T-cell (primary cell): ENCODE data around the gene SP100. TPM values are rescaled to one million over a fixed set of nuclear protein-coding genes. Genes with fewer than 3 reads are reported as not detected.
A peak's percentile ranks its signal among the peaks of the same experiment; 100 is the strongest.

Experiments used
- ATAC-seq, 4 experiments: fragments of 200-7000 bp in 3 of 4; fragments of 150-1000 bp in 1 of 4; cut with Tn5 transposase; replicated peaks in 1 of 4; 1 replicate in 3 of 4; 2 replicates in 1 of 4; pipeline ENCODE4 v1.10.0; 2021; ENCODE audit warnings: moderate library complexity in 3 of 4, mild to moderate bottlenecking in 2 of 4, moderate number of reproducible peaks in 1 of 4
- CTCF ChIA-PET, 2 donors: fragments of 300-600 bp; sonication (Branson Sonifier 250); formaldehyde crosslinking; loops; one replicate each; lab custom pipeline; 2022; ENCODE audit warnings: antibody characterized with exemption in 2 of 2; lab: Charles Lee
- POLR2A ChIA-PET, 2 donors: fragments of 300-600 bp; sonication (Branson Sonifier 250); formaldehyde crosslinking; loops; one replicate each; lab custom pipeline; 2022; ENCODE audit warnings: antibody characterized with exemption in 2 of 2; lab: Charles Lee
- DNase-seq, 35 experiments: peaks; one replicate each; pipeline versions ENCODE4 v3.0.0 to v3.0.0-alpha.2; 2013 to 2023
- H3K27ac ChIP-seq: one replicate; pipeline ENCODE4 v1.5.1; 2013; ENCODE audit warnings: low read length
- H3K27me3 ChIP-seq, 2 experiments: replicated peaks in 1 of 2; 1 replicate in 1 of 2; 2 replicates in 1 of 2; pipeline versions ENCODE4 v1.6.1 to v1.7.0; 2013; ENCODE audit warnings: low read length in 1 of 2, mixed read lengths in 1 of 2; ENCODE audit not compliant: control insufficient read depth in 2 of 2, insufficient read depth in 2 of 2; ENCODE audit errors: extremely low read depth in 1 of 2
- H3K36me3 ChIP-seq, 2 donors: 1 replicate in 1 of 2; 2 replicates in 1 of 2; pipeline versions ENCODE4 v1.6.1 to v1.7.0; 2013; ENCODE audit warnings: low read length in 1 of 2; ENCODE audit not compliant: control insufficient read depth in 2 of 2, insufficient read depth in 1 of 2; ENCODE audit errors: extremely low read depth in 1 of 2
- H3K4me1 ChIP-seq, 2 experiments: 1 replicate in 1 of 2; 2 replicates in 1 of 2; pipeline versions ENCODE4 v1.6.1 to v1.7.0; 2013; ENCODE audit warnings: low read length in 2 of 2, mixed read lengths in 1 of 2; ENCODE audit not compliant: insufficient read depth in 2 of 2, control insufficient read depth in 1 of 2; ENCODE audit errors: extremely low read depth in 1 of 2
- H3K4me3 ChIP-seq, 2 donors: 1 replicate in 1 of 2; 2 replicates in 1 of 2; pipeline versions ENCODE4 v1.5.1 to v1.7.0; 2013; ENCODE audit warnings: mild to moderate bottlenecking in 2 of 2, low read length in 1 of 2, moderate library complexity in 1 of 2; ENCODE audit not compliant: control insufficient read depth in 1 of 2; ENCODE audit errors: extremely low read depth in 1 of 2
- H3K9me3 ChIP-seq: 2 replicates; pipeline ENCODE4 v1.7.0; 2013
- H3K27ac Mint-ChIP-seq, 2 donors: one replicate each; pipeline ENCODE4 v1.8.0; 2020 to 2021; ENCODE audit warnings: mild to moderate bottlenecking in 2 of 2, mixed read lengths in 2 of 2
- H3K27me3 Mint-ChIP-seq, 2 donors: one replicate each; pipeline ENCODE4 v1.8.0; 2021 to 2022; ENCODE audit warnings: mixed read lengths in 2 of 2
- H3K36me3 Mint-ChIP-seq: one replicate; pipeline ENCODE4 v1.8.0; 2021; ENCODE audit warnings: mixed read lengths
- H3K4me1 Mint-ChIP-seq, 3 donors: one replicate each; pipeline ENCODE4 v1.8.0; 2020 to 2022; ENCODE audit warnings: mixed read lengths in 3 of 3, mild to moderate bottlenecking in 1 of 3
- H3K4me3 Mint-ChIP-seq, 3 donors: one replicate each; pipeline ENCODE4 v1.8.0; 2020 to 2022; ENCODE audit warnings: mild to moderate bottlenecking in 3 of 3, mixed read lengths in 3 of 3, moderate library complexity in 3 of 3
- H3K9me3 Mint-ChIP-seq, 3 donors: one replicate each; pipeline ENCODE4 v1.8.0; 2020 to 2022; ENCODE audit warnings: mixed read lengths in 3 of 3
- WGBS: methylation state at CpG from one replicate; pipeline ENCODE4 v1.1.5; 2013; ENCODE audit warnings: missing lambda C conversion rate; ENCODE audit not compliant: insufficient coverage; 5-methylcytosine and 5-hydroxymethylcytosine counted together
- total RNA-seq, 35 experiments: library from RNA in 6 of 35; stranded (reverse) in 6 of 35; fragments of 120-200 nt in 1 of 35; gene quantifications; one replicate each; pipeline versions ENCODE4 v1.2.1 to v1.2.4 and lab custom pipeline; 2013 to 2026

Gene SP100
- total RNA-seq, 5 donors from 2014 or later (not counting 1 experiment from before 2014, with no cell fraction given): 188 to 271 (median 217) TPM

- Histone ChIP-seq H3K4me3 (no peak overlapping the region), H3K4me1 (no peaks in the 10 kb centered on the region), H3K27me3 (no peaks in the 10 kb centered on the region), H3K27ac (no peak overlapping the region), H3K9me3 (no peaks in the 10 kb centered on the region), H3K36me3 (peaks cover 4 to 39% of the 10 kb centered on the region in 2 donors)
- ATAC-seq: no peak
- POLR2A ChIA-PET: no interaction called here
- Mint-ChIP-seq H3K27ac (peak overlapping the region in 1 of 2 donors; percentile 58), H3K4me1 (peaks cover 0 to 9% (median 8%) of the 10 kb centered on the region in 3 donors), H3K4me3 (no peak overlapping the region), H3K9me3 (peaks cover 14 to 23% (median 18%) of the 10 kb centered on the region in 3 donors), H3K27me3 (no peaks in the 10 kb centered on the region), H3K36me3 (peaks cover 76% of the 10 kb centered on the region)
- CTCF ChIA-PET: no interaction called here
- 69% methylated on average over 2 of the region's 3 CpGs for WGBS
- no peak for DNase-seq
These were observed 126.0 kb downstream of the SP100 start for GRCh38 chr2:230541934-230542380.

DNA sequence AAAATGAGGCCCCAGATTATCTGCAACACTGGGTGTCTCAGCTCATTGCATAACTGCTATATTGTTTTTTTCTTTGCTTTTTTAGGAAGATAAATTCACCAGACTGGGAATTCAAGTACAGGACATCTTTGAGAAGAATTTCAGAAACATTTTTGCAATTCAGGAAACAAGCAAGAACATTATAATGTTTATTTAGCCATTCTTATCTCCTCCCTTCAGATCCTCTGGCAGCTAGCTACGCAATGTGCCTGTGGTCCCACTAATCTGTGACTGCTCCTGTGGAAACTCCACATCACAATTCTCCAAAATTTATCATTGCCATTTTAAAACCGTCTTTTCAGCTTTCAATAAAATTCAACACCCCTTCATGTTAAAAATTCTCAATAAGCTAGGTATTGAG lies 126.8 kb downstream of the SP100 start:
- CTCF ChIA-PET: no interaction called here
- DNase-seq: no peak
- Mint-ChIP-seq H3K36me3 (peaks cover 68% of the 10 kb centered on the region), H3K4me1 (peaks cover 0 to 4% (median 1%) of the 10 kb centered on the region in 3 donors), H3K9me3 (peaks cover 14 to 23% (median 18%) of the 10 kb centered on the region in 3 donors), H3K27ac (peak overlapping the region in 1 of 2 donors; percentile 15), H3K4me3 (no peak overlapping the region), H3K27me3 (no peaks in the 10 kb centered on the region)
- Histone ChIP-seq H3K4me1 (no peaks in the 10 kb centered on the region), H3K4me3 (no peak overlapping the region), H3K9me3 (no peaks in the 10 kb centered on the region), H3K27me3 (no peaks in the 10 kb centered on the region), H3K27ac (no peak overlapping the region), H3K36me3 (peaks cover 4 to 39% of the 10 kb centered on the region in 2 donors)
- POLR2A ChIA-PET: no interaction called here
- WGBS: 100% methylated on average over 1 of the region's 2 CpGs
- no peak for ATAC-seq

DNA sequence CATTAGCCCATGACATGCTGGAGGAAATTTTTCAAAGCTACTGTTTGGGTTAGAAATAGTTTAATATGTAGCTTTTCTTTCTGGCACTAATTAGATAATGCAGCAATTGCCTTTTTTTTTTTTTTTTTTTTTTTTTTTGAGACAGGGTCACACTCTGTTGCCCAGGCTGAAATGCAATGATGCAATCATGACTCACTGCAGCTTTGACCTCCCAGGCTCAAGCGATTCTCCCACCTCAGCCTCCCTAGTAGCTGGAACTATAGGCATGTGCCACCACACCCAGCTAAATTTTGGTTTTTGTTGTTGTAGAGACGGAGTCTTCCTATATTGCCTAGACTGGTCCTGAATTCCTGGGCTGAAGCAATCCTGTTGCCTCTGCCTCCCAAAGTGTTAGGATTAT lies 136.2 kb downstream of the SP100 start:
- peaks cover 0 to 3% of the 10 kb centered on the region in 2 experiments for H3K4me1 ChIP-seq
- DNase-seq (no peak), ATAC-seq (no peak)
- H3K4me3 ChIP-seq: no peak overlapping the region
- H3K9me3 ChIP-seq: no peaks in the 10 kb centered on the region
- H3K36me3 Mint-ChIP-seq: peaks cover 6% of the 10 kb centered on the region
- no peak overlapping the region for H3K4me3 Mint-ChIP-seq
- H3K9me3 Mint-ChIP-seq: peaks cover 0 to 8% (median 3%) of the 10 kb centered on the region in 3 donors
- ChIA-PET CTCF (no interaction called here), POLR2A (interaction anchor here (0.6 to 0.8 kb wide), 4 partner anchors 91 to 624 kb away, joined by 4 to 5 read pairs (median 4); no protein-coding TSS in a partner anchor)
- H3K27me3 ChIP-seq: no peaks in the 10 kb centered on the region
- WGBS: 100% methylated on average over 1 of the region's 2 CpGs
- no peak overlapping the region for H3K27ac Mint-ChIP-seq
- no peak overlapping the region for H3K27ac ChIP-seq
- peaks cover 10 to 13% (median 11%) of the 10 kb centered on the region in 3 donors for H3K4me1 Mint-ChIP-seq
- no peaks in the 10 kb centered on the region for H3K36me3 ChIP-seq
- no peaks in the 10 kb centered on the region for H3K27me3 Mint-ChIP-seq

DNA sequence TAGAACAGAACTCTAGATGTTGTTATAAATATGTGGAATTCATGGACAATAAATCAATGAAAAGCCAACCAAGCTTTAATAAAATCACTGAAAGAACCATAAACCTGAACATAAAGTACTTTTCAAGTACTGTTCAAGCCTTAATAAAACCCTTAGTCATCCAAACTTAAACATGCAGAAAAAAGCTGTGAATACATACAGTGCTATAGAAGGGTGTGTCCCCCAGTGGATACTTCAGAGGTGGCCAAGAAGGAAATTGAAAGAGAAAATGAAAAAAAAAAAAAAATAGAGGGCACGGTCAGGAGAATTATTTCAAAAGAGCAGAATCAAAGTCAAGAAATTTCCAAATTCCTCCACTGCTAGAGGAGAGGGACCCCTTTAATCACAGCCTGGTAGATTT lies 141.1 kb downstream of the SP100 start:
- Mint-ChIP-seq H3K4me3 (no peak overlapping the region), H3K9me3 (peaks cover 0 to 15% (median 7%) of the 10 kb centered on the region in 3 donors), H3K36me3 (peaks cover 3% of the 10 kb centered on the region), H3K27ac (no peak overlapping the region), H3K4me1 (peaks cover 10 to 13% (median 11%) of the 10 kb centered on the region in 3 donors), H3K27me3 (no peaks in the 10 kb centered on the region)
- Histone ChIP-seq H3K4me3 (no peak overlapping the region), H3K9me3 (no peaks in the 10 kb centered on the region), H3K27me3 (no peaks in the 10 kb centered on the region), H3K27ac (no peak overlapping the region), H3K36me3 (no peaks in the 10 kb centered on the region), H3K4me1 (peaks cover 0 to 3% of the 10 kb centered on the region in 2 experiments)
- ATAC-seq: no peak
- no peak for DNase-seq
- POLR2A ChIA-PET: no interaction called here
- CTCF ChIA-PET: no interaction called here
- WGBS: no CpG with 5 or more reads among the region's 1 CpG

GRCh38 chr2:230564805-230565779 lies 149.1 kb downstream of the SP100 start:
- Histone ChIP-seq H3K27ac (no peak overlapping the region), H3K4me3 (no peak overlapping the region), H3K36me3 (no peaks in the 10 kb centered on the region), H3K9me3 (no peaks in the 10 kb centered on the region), H3K4me1 (no peaks in the 10 kb centered on the region), H3K27me3 (no peaks in the 10 kb centered on the region)
- ChIA-PET POLR2A (no interaction called here), CTCF (interaction anchor here in 1 of 2 donors (0.5 to 0.7 kb wide), 2 partner anchors 9 to 521 kb away, joined by 3 to 5 read pairs; no protein-coding TSS in a partner anchor)
- 85% methylated on average over 6 of the region's 11 CpGs for WGBS
- Mint-ChIP-seq H3K9me3 (peaks cover 0 to 4% (median under 1%) of the 10 kb centered on the region in 3 donors), H3K27me3 (no peaks in the 10 kb centered on the region), H3K4me3 (no peak overlapping the region), H3K4me1 (peaks cover 0 to 18% (median 13%) of the 10 kb centered on the region in 3 donors), H3K27ac (peak overlapping the region; percentile 4 to 40), H3K36me3 (no peaks in the 10 kb centered on the region)
- DNase-seq: peak in 1 of 35 experiments; percentile 9
- ATAC-seq: no peak

DNA sequence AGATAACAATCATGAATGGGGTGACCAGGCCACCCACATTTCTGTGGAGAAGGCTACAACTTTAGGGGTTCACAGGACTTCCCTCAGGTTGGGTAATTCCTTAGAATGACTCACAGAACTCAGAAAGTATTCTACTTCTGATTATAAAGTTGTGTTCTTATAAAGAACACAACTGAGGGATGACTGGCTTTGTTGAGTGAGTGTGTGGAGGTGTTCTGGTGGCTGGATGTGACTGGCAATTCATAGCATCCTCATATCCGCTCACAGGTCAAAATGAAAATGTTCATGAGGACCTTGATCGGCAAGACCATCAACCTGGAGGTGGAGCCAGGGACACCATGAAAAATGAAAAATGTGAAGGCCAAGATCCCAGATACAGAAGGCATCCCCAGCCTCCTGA lies 153.3 kb downstream of the SP100 start:
- WGBS: 40% methylated on average over 1 of the region's 2 CpGs
- Mint-ChIP-seq H3K27me3 (no peaks in the 10 kb centered on the region), H3K36me3 (peaks cover 12% of the 10 kb centered on the region), H3K9me3 (peaks cover 11 to 30% (median 16%) of the 10 kb centered on the region in 3 donors), H3K4me1 (peaks cover 0 to 16% (median 13%) of the 10 kb centered on the region in 3 donors), H3K4me3 (no peak overlapping the region), H3K27ac (no peak overlapping the region)
- POLR2A ChIA-PET: interaction anchor here (0.6 kb wide), 2 partner anchors 32 to 90 kb away, joined by 6 to 10 read pairs; no protein-coding TSS in a partner anchor
- no peaks in the 10 kb centered on the region for H3K4me1 ChIP-seq
- no peaks in the 10 kb centered on the region for H3K27me3 ChIP-seq
- H3K27ac ChIP-seq: no peak overlapping the region
- CTCF ChIA-PET: interaction anchor here in 1 of 2 donors (0.6 kb wide), 1 partner anchor 122 kb away, joined by 3 read pairs; no protein-coding TSS in a partner anchor
- no peak for ATAC-seq
- no peak overlapping the region for H3K4me3 ChIP-seq
- no peak for DNase-seq
- no peaks in the 10 kb centered on the region for H3K9me3 ChIP-seq
- H3K36me3 ChIP-seq: no peaks in the 10 kb centered on the region
